IMR-90 (cell line): Measurements from ENCODE around the gene ZNF292. TPM values are rescaled to one million over a fixed set of nuclear protein-coding genes. Genes with fewer than 3 reads are reported as not detected.

Experiments used
- ATAC-seq: fragments of 200-7000 bp; cut with Tn5 transposase; 2 replicates; pipeline ENCODE4 v1.9.1; 2020; ENCODE audit warnings: low read depth, mild to moderate bottlenecking, moderate library complexity
- BruUV-seq: library from RNA; stranded (reverse); fragments of 400-500 nt; replicated peaks from 2 replicates; lab custom pipeline; 2021; lab: Mats Ljungman, UMichigan
- CTCF ChIA-PET: fragments of 300-600 bp; formaldehyde crosslinking; extraction: SDS; loops from one replicate; lab custom pipeline; 2021; ENCODE audit warnings: antibody characterized with exemption; lab: Yijun Ruan, JAX
- POLR2A ChIA-PET: fragments of 300-600 bp; sonication (Branson Sonifier 250); formaldehyde crosslinking; loops from one replicate; lab custom pipeline; 2022; ENCODE audit warnings: antibody characterized with exemption; ENCODE audit not compliant: unreplicated experiment; lab: Charles Lee
- DNase-seq: peaks from one replicate; pipeline ENCODE4 v3.0.0; 2013
- H2AFZ ChIP-seq: replicated peaks from 2 replicates; pipeline ENCODE3; 2013; ENCODE audit warnings: low read length, mild to moderate bottlenecking; ENCODE audit not compliant: poor library complexity
- H2AK5ac ChIP-seq: 2 replicates; pipeline ENCODE4 v1.6.1; 2013; ENCODE audit warnings: low read depth, low read length, inconsistent platforms
- H2AK9ac ChIP-seq: replicated peaks from 2 replicates; pipeline ENCODE3; 2013; ENCODE audit warnings: mild to moderate bottlenecking, low read depth, low read length, moderate library complexity; ENCODE audit not compliant: poor library complexity
- H2BK120ac ChIP-seq: 2 replicates; pipeline ENCODE4 v1.6.1; 2013; ENCODE audit warnings: low read depth, low read length, inconsistent platforms
- H2BK15ac ChIP-seq: 3 replicates; pipeline ENCODE4 v1.6.1; 2013; ENCODE audit warnings: low read depth, low read length, inconsistent platforms
- H2BK20ac ChIP-seq: 2 replicates; pipeline ENCODE4 v1.6.1; 2013; ENCODE audit warnings: low read depth, mild to moderate bottlenecking, inconsistent platforms, low read length, moderate library complexity
- H2BK5ac ChIP-seq: 2 replicates; pipeline ENCODE4 v1.6.1; 2013; ENCODE audit warnings: mild to moderate bottlenecking, low read depth, low read length, inconsistent platforms; ENCODE audit not compliant: poor library complexity, severe bottlenecking
- H3K14ac ChIP-seq: replicated peaks from 2 replicates; pipeline ENCODE4 v1.6.1; 2013; ENCODE audit warnings: low read depth, low read length, inconsistent platforms
- H3K18ac ChIP-seq: 2 replicates; pipeline ENCODE4 v1.6.1; 2013; ENCODE audit warnings: low read depth, low read length, control low read depth
- H3K23ac ChIP-seq: 2 replicates; pipeline ENCODE4 v1.6.1; 2013; ENCODE audit warnings: low read depth, low read length, inconsistent platforms
- H3K27ac ChIP-seq: 2 replicates; pipeline ENCODE4 v1.5.1; 2013; ENCODE audit warnings: mild to moderate bottlenecking, control low read depth, low read length; ENCODE audit not compliant: insufficient read depth
- H3K27me3 ChIP-seq: 2 replicates; pipeline ENCODE4 v1.6.1; 2013; ENCODE audit warnings: low read length; ENCODE audit not compliant: control insufficient read depth, insufficient read depth
- H3K36me3 ChIP-seq: 2 replicates; pipeline ENCODE4 v1.6.1; 2013; ENCODE audit warnings: low read length, mixed read lengths; ENCODE audit not compliant: control insufficient read depth, insufficient read depth
- H3K4ac ChIP-seq: 2 replicates; pipeline ENCODE4 v1.6.1; 2013; ENCODE audit warnings: low read depth, low read length, inconsistent platforms
- H3K4me1 ChIP-seq: 2 replicates; pipeline ENCODE4 v1.6.1; 2013; ENCODE audit warnings: low read length, mixed read lengths; ENCODE audit not compliant: control insufficient read depth, insufficient read depth
- H3K4me2 ChIP-seq: 2 replicates; pipeline ENCODE4 v1.6.1; 2013; ENCODE audit warnings: low read depth, mild to moderate bottlenecking, control low read depth, low read length, moderate library complexity
- H3K4me3 ChIP-seq: 2 replicates; pipeline ENCODE4 v1.5.1; 2013; ENCODE audit warnings: low read depth, mild to moderate bottlenecking, control low read depth, low read length, moderate library complexity; ENCODE audit not compliant: insufficient read depth
- H3K56ac ChIP-seq: 2 replicates; pipeline ENCODE4 v1.6.1; 2013; ENCODE audit warnings: low read length, inconsistent platforms; ENCODE audit not compliant: insufficient read depth; ENCODE audit errors: extremely low read depth
- H3K79me1 ChIP-seq, 2 experiments: 2 replicates each; pipeline ENCODE4 v1.6.1; 2013; ENCODE audit warnings: low read length in 2 of 2, inconsistent platforms in 1 of 2, low read depth in 1 of 2
- H3K9ac ChIP-seq: 2 replicates; pipeline ENCODE4 v1.6.1; 2013; ENCODE audit warnings: low read depth, low read length, control low read depth
- H3K9me1 ChIP-seq: 2 replicates; pipeline ENCODE4 v1.6.1; 2013; ENCODE audit warnings: low read length, inconsistent platforms; ENCODE audit not compliant: insufficient read depth
- H3K9me3 ChIP-seq: 2 replicates; pipeline ENCODE4 v1.6.1; 2013; ENCODE audit warnings: low read length; ENCODE audit not compliant: control insufficient read depth, insufficient read depth
- H4K20me1 ChIP-seq: 2 replicates; pipeline ENCODE4 v1.6.1; 2013; ENCODE audit warnings: low read length, inconsistent platforms; ENCODE audit not compliant: insufficient read depth
- H4K5ac ChIP-seq: 2 replicates; pipeline ENCODE4 v1.6.1; 2013; ENCODE audit warnings: mild to moderate bottlenecking, low read depth, low read length, control low read depth
- H4K8ac ChIP-seq, 2 experiments: 2 replicates each; pipeline ENCODE4 v1.6.1; 2013; ENCODE audit warnings: low read depth in 2 of 2, low read length in 2 of 2, control low read depth in 1 of 2, inconsistent platforms in 1 of 2
- H4K91ac ChIP-seq: 2 replicates; pipeline ENCODE4 v1.6.1; 2013; ENCODE audit warnings: low read depth, low read length, inconsistent platforms; ENCODE audit not compliant: insufficient read depth
- BHLHE40 ChIP-seq: fragments of 150-350 bp; IDR thresholded peaks from 2 replicates; pipeline ENCODE4 v1.6.1; 2016; ENCODE audit warnings: mild to moderate bottlenecking, low read depth, low read length
- CEBPB ChIP-seq: IDR thresholded peaks from 2 replicates; pipeline ENCODE4 v1.6.1; 2012; ENCODE audit warnings: low read depth, low read length, improper control_type of control experiment
- CHD1 ChIP-seq: IDR thresholded peaks from 2 replicates; pipeline ENCODE4 v1.6.1; 2012; ENCODE audit warnings: low read depth, low read length, improper control_type of control experiment
- CTCF ChIP-seq: conservative IDR thresholded peaks from 2 replicates; pipeline ENCODE4 v1.5.1; 2012; ENCODE audit warnings: mild to moderate bottlenecking, low read depth, low read length, improper control_type of control experiment
- ELK1 ChIP-seq: fragments of 150-350 bp; IDR thresholded peaks from 2 replicates; pipeline ENCODE4 v1.6.1; 2016; ENCODE audit warnings: low read depth, mild to moderate bottlenecking, low read length, moderate library complexity, borderline replicate concordance
- FOS ChIP-seq: fragments of 150-350 bp; IDR thresholded peaks from 2 replicates; pipeline ENCODE4 v1.6.1; 2016; ENCODE audit warnings: low read depth, low read length
- MAFK ChIP-seq: IDR thresholded peaks from 2 replicates; pipeline ENCODE4 v1.6.1; 2012; ENCODE audit warnings: low read depth, low read length, improper control_type of control experiment
- MAZ ChIP-seq: IDR thresholded peaks from 2 replicates; pipeline ENCODE4 v1.6.1; 2012; ENCODE audit warnings: low read depth, mild to moderate bottlenecking, low read length, improper control_type of control experiment, moderate library complexity, borderline replicate concordance
- MXI1 ChIP-seq: IDR thresholded peaks from 2 replicates; pipeline ENCODE4 v1.6.1; 2012; ENCODE audit warnings: low read depth, mild to moderate bottlenecking, low read length, moderate library complexity, borderline replicate concordance
- NFE2L2 ChIP-seq: fragments of 150-350 bp; IDR thresholded peaks from 2 replicates; pipeline ENCODE4 v1.6.1; 2016; ENCODE audit warnings: low read depth, mild to moderate bottlenecking, low read length
- POLR2A ChIP-seq: IDR thresholded peaks from 2 replicates; pipeline ENCODE4 v1.6.1; 2012; ENCODE audit warnings: mild to moderate bottlenecking, low read depth, low read length
- RAD21 ChIP-seq: IDR thresholded peaks from 2 replicates; pipeline ENCODE4 v1.6.1; 2012; ENCODE audit warnings: low read length, improper control_type of control experiment
- RCOR1 ChIP-seq: IDR thresholded peaks from 2 replicates; pipeline ENCODE4 v1.6.1; 2012; ENCODE audit warnings: mild to moderate bottlenecking, low read length, improper control_type of control experiment; ENCODE audit not compliant: insufficient replicate concordance
- RFX5 ChIP-seq: IDR thresholded peaks from 2 replicates; pipeline ENCODE4 v1.8.0; 2012; ENCODE audit warnings: low read depth, mild to moderate bottlenecking, low read length, moderate library complexity
- SMC3 ChIP-seq: fragments of 150-350 bp; IDR thresholded peaks from 2 replicates; pipeline ENCODE4 v1.6.1; 2016; ENCODE audit warnings: low read depth, mild to moderate bottlenecking, antibody characterized with exemption, low read length, moderate library complexity
- USF2 ChIP-seq: fragments of 150-350 bp; IDR thresholded peaks from 2 replicates; pipeline ENCODE4 v1.6.1; 2017; ENCODE audit warnings: mild to moderate bottlenecking, antibody characterized with exemption, low read length, low read depth
- WGBS, 2 experiments: methylation state at CpG; one replicate each; pipeline versions ENCODE4 v1.1.5 to v1.1.7; 2013; ENCODE audit warnings: missing lambda C conversion rate in 2 of 2; ENCODE audit not compliant: insufficient read length in 1 of 2; ENCODE audit errors: extremely low coverage in 2 of 2; 5-methylcytosine and 5-hydroxymethylcytosine counted together
- dilution Hi-C: fragments of 300-500 bp; cut with HindIII; formaldehyde crosslinking; loops from one replicate; pipeline ENCODE4 v1.14.3; 2018; ENCODE audit warnings: low sequenced_read_pairs; ENCODE audit not compliant: unreplicated experiment
- in situ Hi-C: fragments of 300-500 bp; cut with MboI; formaldehyde crosslinking; loops from 3 replicates; pipeline ENCODE4 v1.14.3; 2019; ENCODE audit warnings: low sequenced_read_pairs, inconsistent platforms, mixed read lengths
- intact Hi-C: fragments of 100-400 bp; cut with micrococcal nuclease; formaldehyde crosslinking; loops from 2 replicates; pipeline ENCODE4 v1.10.0; 2022
- polyA plus RNA-seq, 3 experiments: library from polyadenylated mRNA; depleted of rRNA; stranded (reverse); fragments of >200 nt; gene quantifications; 2 replicates each; pipeline ENCODE4 v1.2.3, GENCODE V29; 2012; ENCODE audit warnings: low replicate concordance in 1 of 3
- total RNA-seq: library from RNA; depleted of rRNA; stranded (reverse); fragments of >200 nt; gene quantifications from 2 replicates; pipeline ENCODE4 v1.2.3, GENCODE V29; 2012

ZNF292 gene
- total and polyA plus RNA-seq, 2 of the 4 experiments (the other 2 are of a cell fraction) = 5.5 to 28.3 TPM

GRCh38 chr6:87181903-87182302 lies 26.5 kb downstream of the ZNF292 start:
- H3K18ac ChIP-seq = no peak overlapping the region
- H4K91ac ChIP-seq = no peak overlapping the region
- H2BK5ac ChIP-seq = no peak overlapping the region
- H2BK15ac ChIP-seq = no peak overlapping the region
- no peak overlapping the region for H4K8ac ChIP-seq
- no TSS peak for BruUV-seq
- in situ Hi-C loops = no loop called here
- no peak overlapping the region for H3K23ac ChIP-seq
- H3K9ac ChIP-seq = no peak overlapping the region
- H2AK9ac ChIP-seq = no peak overlapping the region
- no peak overlapping the region for H4K5ac ChIP-seq
- H2AFZ ChIP-seq = no peak overlapping the region
- dilution Hi-C loops = no loop called here
- intact Hi-C loops = no loop called here
- H3K14ac ChIP-seq = no peak overlapping the region
- H3K79me1 ChIP-seq = peaks cover 13 to 62% of the 10 kb centered on the region in 2 experiments
- no peaks in the 10 kb centered on the region for H3K27me3 ChIP-seq
- no peak overlapping the region for H3K4me2 ChIP-seq
- no peak for ATAC-seq
- H3K4me3 ChIP-seq = no peak overlapping the region
- H2AK5ac ChIP-seq = no peak overlapping the region
- CTCF ChIA-PET = no interaction called here
- H3K4me1 ChIP-seq = no peaks in the 10 kb centered on the region
- POLR2A ChIA-PET = no interaction called here
- H2BK120ac ChIP-seq = no peak overlapping the region
- no peaks in the 10 kb centered on the region for H3K9me3 ChIP-seq
- peaks cover 8% of the 10 kb centered on the region for H3K9me1 ChIP-seq
- H3K4ac ChIP-seq = no peak overlapping the region
- peaks cover 73% of the 10 kb centered on the region for H4K20me1 ChIP-seq
- no peak overlapping the region for H2BK20ac ChIP-seq
- TF ChIP-seq RCOR1 (no peak), BHLHE40 (no peak), CTCF (no peak), RAD21 (no peak), CHD1 (no peak), POLR2A (no peak), RFX5 (no peak), ELK1 (no peak), SMC3 (no peak), MXI1 (no peak), USF2 (no peak), MAFK (no peak), NFE2L2 (no peak), CEBPB (no peak), MAZ (no peak), FOS (no peak)
- WGBS, 2 experiments = no CpG with 5 or more reads among the region's 6 CpGs
- peaks cover 15% of the 10 kb centered on the region for H3K36me3 ChIP-seq
- no peak overlapping the region for H3K27ac ChIP-seq
- no peak overlapping the region for H3K56ac ChIP-seq
- DNase-seq = no peak
